Measurements from ENCODE around the gene CACNA1F.

- no peak for TF ChIP-seq EZH2 (IDR thresholded peaks at IDR 0.05; ENCODE audit: insufficient read depth, poor library complexity, severe bottlenecking)
- no peak for TF ChIP-seq EZH2phosphoT487 (IDR thresholded peaks at IDR 0.05; ENCODE audit: insufficient read depth, low read depth)
Measured at GRCh38 chrX:49186125-49187027, 46.8 kb downstream of the CACNA1F start, which contains the start of gene PRICKLE3.

Measured in GM23248 (cell line).